OCI-LY7 (cell line): Measurements from ENCODE around the gene VAPB. TPM values are rescaled to one million over a fixed set of nuclear protein-coding genes. Genes with fewer than 3 reads are reported as not detected.

Experiments
- BruUV-seq: library from RNA; stranded (reverse); fragments of 400-500 nt; replicated peaks from 2 replicates; lab custom pipeline; 2021; lab: Mats Ljungman, UMichigan
- CTCF ChIA-PET: fragments of 300-600 bp; sonication (Branson Sonifier 250); formaldehyde crosslinking; loops from one replicate; lab custom pipeline; 2022; ENCODE audit warnings: antibody characterized with exemption; ENCODE audit not compliant: unreplicated experiment; lab: Charles Lee
- POLR2A ChIA-PET: fragments of 300-600 bp; sonication (Branson Sonifier 250); formaldehyde crosslinking; loops from one replicate; lab custom pipeline; 2022; ENCODE audit warnings: antibody characterized with exemption; lab: Charles Lee
- DNase-seq: peaks from one replicate; pipeline ENCODE4 v3.0.0-alpha.2; 2015; ENCODE audit warnings: low spot score
- H2AFZ ChIP-seq: fragments of 200-600 bp; sonication (generic), shearing (Covaris generic); 2 replicates; pipeline ENCODE4 v1.6.1; 2014; ENCODE audit warnings: mild to moderate bottlenecking, antibody characterized with exemption, low read length, moderate library complexity
- H3K27ac ChIP-seq: fragments of 200-600 bp; sonication (generic); 2 replicates; pipeline ENCODE4 v1.5.1; 2014; ENCODE audit warnings: mixed run types, low read depth, mild to moderate bottlenecking, moderate library complexity, low read length, inconsistent platforms; ENCODE audit not compliant: poor library complexity, severe bottlenecking
- H3K36me3 ChIP-seq: fragments of 200-600 bp; sonication (generic); 2 replicates; pipeline ENCODE4 v1.6.1; 2014; ENCODE audit warnings: mild to moderate bottlenecking, antibody characterized with exemption, low read length, moderate library complexity, mixed read lengths; ENCODE audit not compliant: insufficient read depth
- H3K4me1 ChIP-seq: fragments of 200-600 bp; sonication (generic); 2 replicates; pipeline ENCODE4 v1.5.1; 2014; ENCODE audit warnings: mild to moderate bottlenecking, low read length; ENCODE audit not compliant: insufficient read depth, poor library complexity, severe bottlenecking
- H3K4me2 ChIP-seq: fragments of 200-600 bp; sonication (generic); 2 replicates; pipeline ENCODE4 v1.6.1; 2014; ENCODE audit warnings: mild to moderate bottlenecking, low read length
- H3K4me3 ChIP-seq: fragments of 200-600 bp; sonication (generic); 2 replicates; pipeline ENCODE4 v1.5.1; 2014; ENCODE audit warnings: mild to moderate bottlenecking, low read depth, low read length; ENCODE audit not compliant: poor library complexity, severe bottlenecking
- H3K79me2 ChIP-seq: fragments of 200-600 bp; sonication (generic); 2 replicates; pipeline ENCODE4 v1.6.1; 2016; ENCODE audit warnings: low read depth, mild to moderate bottlenecking, low read length, moderate library complexity, mixed read lengths; ENCODE audit not compliant: insufficient read depth
- H3K9me2 ChIP-seq: fragments of 200-600 bp; sonication (generic); 2 replicates; pipeline ENCODE4 v1.6.1; 2016; ENCODE audit warnings: mild to moderate bottlenecking, low read length, mixed read lengths; ENCODE audit not compliant: insufficient read depth
- H3K9me3 ChIP-seq: fragments of 200-600 bp; sonication (generic); 2 replicates; pipeline ENCODE4 v1.6.1; 2014; ENCODE audit warnings: mild to moderate bottlenecking, mixed run types, low read length, mixed read lengths
- H4K20me1 ChIP-seq: fragments of 200-600 bp; sonication (generic); 2 replicates; pipeline ENCODE4 v1.6.1; 2014; ENCODE audit warnings: mild to moderate bottlenecking, antibody characterized with exemption, low read length, moderate library complexity, mixed read lengths; ENCODE audit not compliant: insufficient read depth
- EZH2phosphoT487 ChIP-seq: fragments of 200-600 bp; sonication (generic); IDR thresholded peaks from 2 replicates; pipeline ENCODE4 v1.6.1; 2018; ENCODE audit warnings: low read depth, borderline replicate concordance, mild to moderate bottlenecking, mixed run types, antibody characterized with exemption, low read length, moderate library complexity, mixed read lengths
- intact Hi-C: fragments of 100-400 bp; cut with micrococcal nuclease; formaldehyde crosslinking; loops from one replicate; pipeline ENCODE4 v1.10.0; 2022; ENCODE audit not compliant: unreplicated experiment
- total RNA-seq, 2 experiments: library from RNA; depleted of rRNA in 1 of 2; stranded (reverse); fragments of >200 nt in 1 of 2; shearing (Covaris generic) in 1 of 2; gene quantifications; 2 replicates each; pipeline ENCODE4 v1.2.3, GENCODE V29; 2014 to 2022
- TF ChIP-seq, protein P1 (sequence below): fragments of 200-600 bp; sonication (generic); conservative IDR thresholded peaks from 2 replicates; pipeline ENCODE4 v1.5.1; 2014; ENCODE audit warnings: mild to moderate bottlenecking, antibody characterized with exemption, low read length, moderate library complexity, mixed read lengths

The VAPB gene
- total RNA-seq, 2 experiments from 2014 or later = 13.3 to 43.2 TPM

DNA sequence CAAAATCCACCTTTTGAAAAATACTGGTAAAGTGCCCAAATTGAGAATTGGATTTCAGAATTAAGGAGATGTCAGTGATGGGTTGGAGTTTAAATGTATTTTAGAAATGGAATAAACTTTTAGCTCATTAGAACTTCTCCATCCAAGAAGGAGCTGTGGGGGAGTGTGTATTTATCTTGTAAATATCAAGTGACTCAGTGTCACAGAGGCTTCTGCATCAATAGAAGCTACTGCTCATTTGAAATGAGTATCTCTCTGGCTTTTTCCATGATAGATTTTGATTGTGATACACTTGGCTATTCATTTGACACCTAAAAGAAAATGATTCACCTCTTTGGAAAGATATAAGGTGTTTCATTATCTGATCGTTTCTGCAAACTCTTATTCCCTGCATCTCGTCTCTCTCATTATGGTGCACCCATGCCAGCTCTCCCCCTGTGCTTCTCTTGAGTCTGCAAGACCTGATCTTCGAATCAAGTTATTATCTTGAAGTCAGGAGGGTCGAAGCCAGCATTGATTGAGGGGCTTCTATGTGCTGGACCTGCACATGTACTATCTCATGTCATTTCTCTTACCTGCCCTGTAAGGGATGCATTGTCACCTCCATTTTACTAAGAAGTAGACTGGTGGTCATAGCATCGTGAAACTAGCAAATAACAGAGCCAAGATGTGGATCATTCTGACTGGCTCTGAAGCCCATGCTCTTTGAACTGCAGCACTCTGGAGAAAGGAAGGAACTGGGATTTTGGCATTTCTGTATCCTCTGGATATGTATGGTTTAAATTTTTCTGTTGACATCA, 30.1 kb downstream of the VAPB start:
- H3K4me3 ChIP-seq = no peak overlapping the region
- H3K36me3 ChIP-seq = peaks cover 86% of the 10 kb centered on the region
- peaks cover 53% of the 10 kb centered on the region for H3K79me2 ChIP-seq
- H3K27ac ChIP-seq = no peak overlapping the region
- POLR2A ChIA-PET = interaction anchor here (1.3 kb wide), 1 partner anchor 11 kb away, joined by 5 read pairs; no protein-coding TSS in a partner anchor
- no peak for TF ChIP-seq EZH2phosphoT487
- TF ChIP-seq, protein P1, sequence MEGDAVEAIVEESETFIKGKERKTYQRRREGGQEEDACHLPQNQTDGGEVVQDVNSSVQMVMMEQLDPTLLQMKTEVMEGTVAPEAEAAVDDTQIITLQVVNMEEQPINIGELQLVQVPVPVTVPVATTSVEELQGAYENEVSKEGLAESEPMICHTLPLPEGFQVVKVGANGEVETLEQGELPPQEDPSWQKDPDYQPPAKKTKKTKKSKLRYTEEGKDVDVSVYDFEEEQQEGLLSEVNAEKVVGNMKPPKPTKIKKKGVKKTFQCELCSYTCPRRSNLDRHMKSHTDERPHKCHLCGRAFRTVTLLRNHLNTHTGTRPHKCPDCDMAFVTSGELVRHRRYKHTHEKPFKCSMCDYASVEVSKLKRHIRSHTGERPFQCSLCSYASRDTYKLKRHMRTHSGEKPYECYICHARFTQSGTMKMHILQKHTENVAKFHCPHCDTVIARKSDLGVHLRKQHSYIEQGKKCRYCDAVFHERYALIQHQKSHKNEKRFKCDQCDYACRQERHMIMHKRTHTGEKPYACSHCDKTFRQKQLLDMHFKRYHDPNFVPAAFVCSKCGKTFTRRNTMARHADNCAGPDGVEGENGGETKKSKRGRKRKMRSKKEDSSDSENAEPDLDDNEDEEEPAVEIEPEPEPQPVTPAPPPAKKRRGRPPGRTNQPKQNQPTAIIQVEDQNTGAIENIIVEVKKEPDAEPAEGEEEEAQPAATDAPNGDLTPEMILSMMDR = no peak
- intact Hi-C loops = no loop called here
- no peak for DNase-seq
- no peak overlapping the region for H3K4me2 ChIP-seq
- CTCF ChIA-PET = no interaction called here
- peaks cover 5% of the 10 kb centered on the region; the same call in 1 of the 2 replicates for H3K9me3 ChIP-seq
- H2AFZ ChIP-seq = no peak overlapping the region
- no peaks in the 10 kb centered on the region for H3K4me1 ChIP-seq
- H3K9me2 ChIP-seq = no peaks in the 10 kb centered on the region
- no peaks in the 10 kb centered on the region for H4K20me1 ChIP-seq
- BruUV-seq = no TSS peak

DNA sequence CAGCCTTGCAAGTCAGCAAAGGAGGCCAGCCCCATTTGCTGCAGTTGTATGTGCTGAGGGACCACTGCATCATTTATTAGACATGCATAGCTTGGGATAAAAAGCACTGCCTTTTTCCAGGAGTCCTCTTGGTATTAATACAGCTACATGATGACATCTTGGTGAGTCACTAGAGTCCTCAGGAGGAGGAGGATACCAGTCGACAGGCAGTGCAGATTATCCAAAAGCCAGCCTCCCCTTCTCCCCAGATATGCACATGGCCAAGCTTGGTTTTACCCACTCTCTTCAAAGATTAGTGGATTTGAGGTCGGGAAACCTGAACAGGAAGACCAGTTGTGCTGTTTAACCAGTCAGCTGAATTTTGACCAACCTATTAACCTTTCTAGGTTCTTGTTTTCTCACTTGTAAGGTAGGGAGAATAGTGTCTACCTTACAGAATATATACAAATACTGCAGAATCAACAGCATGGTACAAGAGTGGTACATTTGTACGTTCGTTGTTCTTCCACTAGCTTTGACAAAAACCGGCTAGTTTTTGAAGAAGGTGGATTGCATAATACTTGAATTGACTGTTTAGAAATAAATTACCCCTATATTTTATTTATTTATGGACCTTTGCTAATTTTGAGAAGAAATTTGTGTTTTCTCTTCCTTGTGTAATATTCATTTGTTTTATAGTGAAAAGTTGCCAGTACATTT, 31.9 kb downstream of the VAPB start:
- BruUV-seq = no TSS peak
- H3K9me3 ChIP-seq = no peaks in the 10 kb centered on the region
- H2AFZ ChIP-seq = no peak overlapping the region
- H3K36me3 ChIP-seq = peaks cover 94% of the 10 kb centered on the region
- intact Hi-C loops = no loop called here
- H3K4me1 ChIP-seq = no peaks in the 10 kb centered on the region
- no peak for TF ChIP-seq EZH2phosphoT487
- TF ChIP-seq, protein P1 = no peak
- POLR2A ChIA-PET = interaction anchor here (0.6 to 1.0 kb wide), 3 partner anchors 9 to 13 kb away, joined by 3 read pairs; no protein-coding TSS in a partner anchor
- DNase-seq = no peak
- H3K4me2 ChIP-seq = no peak overlapping the region
- no peak overlapping the region for H3K27ac ChIP-seq
- no peaks in the 10 kb centered on the region for H4K20me1 ChIP-seq
- peaks cover 49% of the 10 kb centered on the region for H3K79me2 ChIP-seq
- CTCF ChIA-PET = interaction anchor here (0.6 kb wide), 2 partner anchors 67 to 108 kb away, joined by 6 to 7 read pairs; no protein-coding TSS in a partner anchor
- no peaks in the 10 kb centered on the region for H3K9me2 ChIP-seq
- no peak overlapping the region for H3K4me3 ChIP-seq
